Cardiac fibroblast (primary cell): Measurements from ENCODE around the gene CNOT8.
"Not testable (repeated sequence)": the region's sequence is repeated elsewhere in the genome, so short reads cannot be mapped to it uniquely, and the experiment has no call there.

ENCODE experiments used
- DNase-seq, 2 donors: peaks; one replicate each; pipeline versions ENCODE4 v3.0.0 to v3.0.0-alpha.2; 2010; ENCODE audit warnings: low read depth in 2 of 2
- H3K4me3 ChIP-seq, 2 donors: replicated peaks in 1 of 2; 1 replicate in 1 of 2; 2 replicates in 1 of 2; pipeline ENCODE4 v1.5.1; 2011; ENCODE audit warnings: low read depth in 2 of 2, low read length in 2 of 2, mild to moderate bottlenecking in 2 of 2, moderate library complexity in 1 of 2
- TF ChIP-seq, protein P1 (sequence below): IDR thresholded peaks from one replicate; pipeline ENCODE4 v1.5.1; 2011; ENCODE audit warnings: low read depth, mild to moderate bottlenecking, low read length, inconsistent platforms

CNOT8 gene

DNA sequence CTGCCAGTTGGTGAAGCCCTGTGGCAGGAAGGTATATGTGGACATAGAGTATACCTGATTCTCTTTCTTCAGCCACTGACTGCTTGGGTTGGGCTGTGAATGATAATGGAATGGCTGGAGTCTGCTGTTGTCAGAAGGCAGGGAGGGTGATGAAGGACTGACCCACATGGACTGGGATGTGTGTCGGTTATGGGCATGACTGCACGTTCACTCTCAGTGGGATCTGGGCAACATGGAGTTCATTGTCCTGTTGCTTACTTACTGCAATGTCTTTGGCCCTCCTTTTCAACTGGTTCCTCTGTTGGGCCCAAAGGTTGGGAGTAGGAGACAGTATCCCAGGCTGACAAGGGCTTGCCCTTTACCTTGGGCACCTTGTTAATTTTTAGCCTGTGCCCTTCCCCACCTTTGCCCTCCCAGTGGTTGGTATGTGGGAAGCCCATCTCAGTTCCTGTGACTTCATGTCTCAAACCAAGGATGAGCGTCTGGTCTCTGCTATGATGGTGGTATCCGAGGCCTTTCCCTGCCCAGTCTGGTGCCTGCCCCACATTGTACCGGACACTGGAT, 42.7 kb upstream of the CNOT8 start:
- TF ChIP-seq, protein P1, sequence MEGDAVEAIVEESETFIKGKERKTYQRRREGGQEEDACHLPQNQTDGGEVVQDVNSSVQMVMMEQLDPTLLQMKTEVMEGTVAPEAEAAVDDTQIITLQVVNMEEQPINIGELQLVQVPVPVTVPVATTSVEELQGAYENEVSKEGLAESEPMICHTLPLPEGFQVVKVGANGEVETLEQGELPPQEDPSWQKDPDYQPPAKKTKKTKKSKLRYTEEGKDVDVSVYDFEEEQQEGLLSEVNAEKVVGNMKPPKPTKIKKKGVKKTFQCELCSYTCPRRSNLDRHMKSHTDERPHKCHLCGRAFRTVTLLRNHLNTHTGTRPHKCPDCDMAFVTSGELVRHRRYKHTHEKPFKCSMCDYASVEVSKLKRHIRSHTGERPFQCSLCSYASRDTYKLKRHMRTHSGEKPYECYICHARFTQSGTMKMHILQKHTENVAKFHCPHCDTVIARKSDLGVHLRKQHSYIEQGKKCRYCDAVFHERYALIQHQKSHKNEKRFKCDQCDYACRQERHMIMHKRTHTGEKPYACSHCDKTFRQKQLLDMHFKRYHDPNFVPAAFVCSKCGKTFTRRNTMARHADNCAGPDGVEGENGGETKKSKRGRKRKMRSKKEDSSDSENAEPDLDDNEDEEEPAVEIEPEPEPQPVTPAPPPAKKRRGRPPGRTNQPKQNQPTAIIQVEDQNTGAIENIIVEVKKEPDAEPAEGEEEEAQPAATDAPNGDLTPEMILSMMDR, result no peak
- H3K4me3 ChIP-seq, result no peak overlapping the region
- DNase-seq, result no peak

DNA sequence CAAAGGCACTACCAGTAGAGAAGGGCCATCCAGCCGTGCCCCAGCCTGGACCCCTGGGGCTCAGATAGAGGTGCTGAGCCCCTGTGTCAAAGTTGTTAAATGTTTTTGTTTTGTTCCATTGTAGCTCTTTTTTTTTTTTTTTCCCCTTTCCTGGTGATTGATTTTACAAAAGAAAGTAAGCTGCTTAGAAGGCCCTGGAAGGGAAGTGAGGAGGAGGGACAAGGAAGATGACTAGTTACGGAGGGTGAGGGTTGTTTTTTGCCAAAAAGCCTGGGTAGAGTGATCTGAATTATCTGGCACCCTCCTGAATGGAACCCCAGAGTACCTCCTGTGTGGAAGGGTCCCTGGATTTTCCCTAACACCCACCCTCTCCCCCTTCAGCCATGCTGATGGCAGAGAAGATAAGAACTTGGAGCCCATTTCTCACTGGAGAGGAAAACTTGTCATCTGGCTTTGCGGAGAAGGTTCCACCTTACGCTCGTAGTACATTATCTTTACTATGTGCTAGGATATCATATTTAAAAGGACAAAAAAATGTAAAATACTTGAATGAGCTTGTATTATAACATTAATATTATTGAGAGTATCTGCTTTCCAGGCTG, 41.4 kb upstream of the CNOT8 start:
- no peak overlapping the region for H3K4me3 ChIP-seq
- no peak for DNase-seq
- TF ChIP-seq, protein P1, result no peak

DNA sequence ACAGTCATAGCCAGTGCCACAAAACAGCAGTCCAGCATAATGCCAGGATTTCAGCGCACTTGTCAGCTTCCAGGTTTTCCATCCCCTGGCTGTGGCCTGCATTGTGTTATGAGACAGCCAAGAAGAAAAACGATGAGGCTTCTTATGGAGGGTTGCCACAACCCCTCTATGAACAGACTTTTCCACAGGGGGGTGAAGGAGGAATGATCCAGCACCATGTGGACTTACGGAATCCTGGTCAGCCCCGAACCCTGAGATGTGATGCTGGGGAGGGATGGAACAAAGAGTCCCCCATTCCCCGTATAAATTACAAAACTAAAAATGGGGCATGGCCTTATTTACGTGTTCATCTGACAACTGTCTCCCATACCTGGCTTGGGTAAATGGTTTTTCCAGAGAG, 40.6 kb upstream of the CNOT8 start:
- TF ChIP-seq, protein P1, result no peak
- no peak overlapping the region for H3K4me3 ChIP-seq
- no peak for DNase-seq

DNA sequence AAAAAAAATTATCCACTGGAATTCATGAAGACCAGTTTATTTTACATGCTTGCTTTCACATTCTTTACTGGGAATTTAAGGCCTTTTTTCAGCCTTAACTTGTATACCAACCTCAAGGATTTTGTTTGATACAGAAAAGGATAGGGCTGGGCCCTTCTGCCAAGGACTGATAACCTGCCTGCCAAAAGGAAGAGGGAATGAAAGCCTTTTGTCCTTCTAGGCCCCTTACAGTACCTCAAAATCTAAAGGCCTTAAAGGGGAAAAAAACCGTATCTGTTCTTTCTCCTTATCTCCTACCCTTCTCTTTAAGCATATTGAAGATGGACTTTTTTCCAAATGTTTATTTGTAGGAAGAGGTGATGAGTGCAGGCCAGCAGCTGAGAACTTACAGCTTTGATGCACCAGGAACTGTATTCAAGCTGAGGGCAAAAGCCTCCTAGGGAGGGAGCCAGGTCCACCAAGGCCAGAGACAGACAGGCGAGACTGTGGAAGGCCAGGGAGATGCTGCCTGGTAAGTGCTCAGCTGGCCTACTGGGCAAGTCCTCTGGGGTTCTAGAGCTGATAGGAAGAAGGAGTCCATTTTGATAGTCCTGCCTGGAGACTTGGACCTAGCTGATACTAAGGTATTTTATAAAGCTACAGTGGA, 39.8 kb upstream of the CNOT8 start:
- no peak overlapping the region for H3K4me3 ChIP-seq
- DNase-seq, result no peak
- TF ChIP-seq, protein P1, result no peak

DNA sequence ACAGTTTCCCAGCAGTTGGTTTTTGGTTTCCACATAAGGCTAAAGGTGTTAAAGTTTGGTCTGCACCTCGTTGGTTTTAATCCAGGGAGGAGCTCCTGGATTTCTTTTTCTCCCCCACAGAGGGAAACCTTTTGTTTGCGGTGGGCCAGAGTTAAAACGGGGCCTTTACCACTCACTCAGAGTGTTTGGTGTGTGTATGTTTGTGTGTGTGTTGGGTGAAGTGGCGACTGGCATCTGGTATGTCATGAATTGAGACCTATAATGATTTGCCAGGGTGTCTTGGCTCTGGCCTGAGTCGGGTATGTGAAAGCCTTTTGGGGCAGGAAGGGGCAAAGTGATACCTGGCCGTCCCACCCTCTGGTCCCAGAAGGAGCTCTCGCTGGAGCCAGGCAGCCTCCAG, 38.9 kb upstream of the CNOT8 start:
- no peak for DNase-seq
- TF ChIP-seq, protein P1, result no peak
- no peak overlapping the region for H3K4me3 ChIP-seq

DNA sequence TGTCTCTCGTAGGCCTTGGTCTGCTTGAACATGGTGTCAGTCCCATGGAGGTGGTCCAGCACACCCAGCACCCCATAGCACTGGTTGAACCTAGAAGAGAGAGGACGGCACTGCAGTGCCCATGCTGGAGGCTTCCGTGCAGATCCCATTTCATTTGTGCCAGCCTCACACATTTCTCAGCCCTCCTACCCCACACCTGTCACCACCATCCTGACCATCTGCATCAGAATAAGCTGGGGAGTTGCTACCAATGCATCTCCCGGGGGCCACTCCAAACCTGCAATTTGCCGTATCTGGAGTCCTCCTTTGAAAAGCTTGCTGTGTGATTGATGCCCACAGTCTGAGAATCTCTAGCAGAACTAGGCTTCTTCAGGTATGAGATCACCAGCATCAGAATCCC, 38.0 kb upstream of the CNOT8 start:
- no peak overlapping the region for H3K4me3 ChIP-seq
- TF ChIP-seq, protein P1, result no peak

DNA sequence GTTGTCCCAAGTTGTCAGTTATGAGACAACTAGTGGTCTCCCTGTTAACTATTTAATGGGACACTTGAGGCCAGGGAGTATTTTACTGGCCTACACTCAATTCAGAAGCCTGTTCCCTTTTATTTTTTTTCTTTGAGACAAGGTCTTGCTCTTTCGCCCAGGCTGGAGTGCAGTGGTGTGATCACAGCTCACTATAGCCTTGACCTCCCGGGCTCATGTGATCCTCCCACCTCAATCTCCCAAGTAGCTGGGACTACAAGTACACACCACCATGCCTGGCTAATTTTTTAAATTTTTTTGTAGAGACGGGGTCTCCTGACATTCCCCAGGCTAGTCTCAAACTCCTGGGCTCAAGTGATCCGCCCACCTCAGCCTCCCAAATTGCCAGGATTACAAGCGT, 35.5 kb upstream of the CNOT8 start:
- not testable (repeated sequence) for H3K4me3 ChIP-seq, DNase-seq

More for the DNA sequence above, 38.0 kb upstream of the CNOT8 start:
- DNase-seq, result no peak
